Activated CD8-positive, alpha-beta memory T cell treated with anti-CD3 and anti-CD28 coated beads for 36 hours (primary cell): ENCODE results near the gene HBZ. TPM values are rescaled to one million over a fixed set of nuclear protein-coding genes. Genes with fewer than 3 reads are reported as not detected.
"Not testable (repeated sequence)": the region's sequence is repeated elsewhere in the genome, so short reads cannot be mapped to it uniquely, and the experiment has no call there.

ENCODE experiments used
- CTCF ChIA-PET: fragments of 350-600 bp; sonication (Branson Sonifier 250); formaldehyde crosslinking; loops from one replicate; lab custom pipeline; 2021; ENCODE audit warnings: antibody characterized with exemption; lab: Charles Lee
- POLR2A ChIA-PET: fragments of 350-600 bp; sonication (Branson Sonifier 250); formaldehyde crosslinking; loops from one replicate; lab custom pipeline; 2021; ENCODE audit warnings: antibody characterized with exemption; lab: Charles Lee
- total RNA-seq, 2 experiments: library from RNA; stranded (reverse); gene quantifications; one replicate each; pipeline ENCODE4 v1.2.3, GENCODE V29; 2021

The HBZ gene
- total RNA-seq, 2 experiments from 2014 or later, result not detected

GRCh38 chr16:173928-174769, 21.7 kb downstream of the HBZ start:
- CTCF ChIA-PET, POLR2A ChIA-PET: not testable (repeated sequence)

DNA sequence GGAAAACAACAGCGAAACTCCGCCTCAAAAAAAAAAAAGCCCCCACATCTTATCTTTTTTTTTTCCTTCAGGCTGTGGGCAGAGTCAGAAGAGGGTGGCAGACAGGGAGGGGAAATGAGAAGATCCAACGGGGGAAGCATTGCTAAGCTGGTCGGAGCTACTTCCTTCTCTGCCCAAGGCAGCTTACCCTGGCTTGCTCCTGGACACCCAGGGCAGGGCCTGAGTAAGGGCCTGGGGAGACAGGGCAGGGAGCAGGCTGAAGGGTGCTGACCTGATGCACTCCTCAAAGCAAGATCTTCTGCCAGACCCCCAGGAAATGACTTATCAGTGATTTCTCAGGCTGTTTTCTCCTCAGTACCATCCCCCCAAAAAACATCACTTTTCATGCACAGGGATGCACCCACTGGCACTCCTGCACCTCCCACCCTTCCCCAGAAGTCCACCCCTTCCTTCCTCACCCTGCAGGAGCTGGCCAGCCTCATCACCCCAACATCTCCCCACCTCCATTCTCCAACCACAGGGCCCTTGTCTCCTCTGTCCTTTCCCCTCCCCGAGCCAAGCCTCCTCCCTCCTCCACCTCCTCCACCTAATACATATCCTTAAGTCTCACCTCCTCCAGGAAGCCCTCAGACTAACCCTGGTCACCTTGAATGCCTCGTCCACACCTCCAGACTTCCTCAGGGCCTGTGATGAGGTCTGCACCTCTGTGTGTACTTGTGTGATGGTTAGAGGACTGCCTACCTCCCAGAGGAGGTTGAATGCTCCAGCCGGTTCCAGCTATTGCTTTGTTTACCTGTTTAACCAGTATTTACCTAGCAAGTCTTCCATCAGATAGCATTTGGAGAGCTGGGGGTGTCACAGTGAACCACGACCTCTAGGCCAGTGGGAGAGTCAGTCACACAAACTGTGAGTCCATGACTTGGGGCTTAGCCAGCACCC, 22.8 kb downstream of the HBZ start:
- CTCF ChIA-PET, result interaction anchor here (1.0 kb wide), 1 partner anchor 110 kb away, joined by 5 read pairs; no protein-coding TSS in a partner anchor
- POLR2A ChIA-PET, result no interaction called here

DNA sequence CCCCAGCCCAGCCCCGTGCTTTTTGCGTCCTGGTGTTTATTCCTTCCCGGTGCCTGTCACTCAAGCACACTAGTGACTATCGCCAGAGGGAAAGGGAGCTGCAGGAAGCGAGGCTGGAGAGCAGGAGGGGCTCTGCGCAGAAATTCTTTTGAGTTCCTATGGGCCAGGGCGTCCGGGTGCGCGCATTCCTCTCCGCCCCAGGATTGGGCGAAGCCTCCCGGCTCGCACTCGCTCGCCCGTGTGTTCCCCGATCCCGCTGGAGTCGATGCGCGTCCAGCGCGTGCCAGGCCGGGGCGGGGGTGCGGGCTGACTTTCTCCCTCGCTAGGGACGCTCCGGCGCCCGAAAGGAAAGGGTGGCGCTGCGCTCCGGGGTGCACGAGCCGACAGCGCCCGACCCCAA, 23.6 kb downstream of the HBZ start:
- POLR2A ChIA-PET, CTCF ChIA-PET: not testable (repeated sequence)

DNA sequence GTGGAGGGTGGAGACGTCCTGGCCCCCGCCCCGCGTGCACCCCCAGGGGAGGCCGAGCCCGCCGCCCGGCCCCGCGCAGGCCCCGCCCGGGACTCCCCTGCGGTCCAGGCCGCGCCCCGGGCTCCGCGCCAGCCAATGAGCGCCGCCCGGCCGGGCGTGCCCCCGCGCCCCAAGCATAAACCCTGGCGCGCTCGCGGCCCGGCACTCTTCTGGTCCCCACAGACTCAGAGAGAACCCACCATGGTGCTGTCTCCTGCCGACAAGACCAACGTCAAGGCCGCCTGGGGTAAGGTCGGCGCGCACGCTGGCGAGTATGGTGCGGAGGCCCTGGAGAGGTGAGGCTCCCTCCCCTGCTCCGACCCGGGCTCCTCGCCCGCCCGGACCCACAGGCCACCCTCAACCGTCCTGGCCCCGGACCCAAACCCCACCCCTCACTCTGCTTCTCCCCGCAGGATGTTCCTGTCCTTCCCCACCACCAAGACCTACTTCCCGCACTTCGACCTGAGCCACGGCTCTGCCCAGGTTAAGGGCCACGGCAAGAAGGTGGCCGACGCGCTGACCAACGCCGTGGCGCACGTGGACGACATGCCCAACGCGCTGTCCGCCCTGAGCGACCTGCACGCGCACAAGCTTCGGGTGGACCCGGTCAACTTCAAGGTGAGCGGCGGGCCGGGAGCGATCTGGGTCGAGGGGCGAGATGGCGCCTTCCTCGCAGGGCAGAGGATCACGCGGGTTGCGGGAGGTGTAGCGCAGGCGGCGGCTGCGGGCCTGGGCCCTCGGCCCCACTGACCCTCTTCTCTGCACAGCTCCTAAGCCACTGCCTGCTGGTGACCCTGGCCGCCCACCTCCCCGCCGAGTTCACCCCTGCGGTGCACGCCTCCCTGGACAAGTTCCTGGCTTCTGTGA, 24.3 kb downstream of the HBZ start, which contains the start of gene HBA1:
TSS of gene HBA1 (plus strand) at position 204 of the 906 bp plus-strand sequence. CDS start at position 241, 37 bp downstream.
- POLR2A ChIA-PET, result interaction anchor here (0.5 kb wide), 1 partner anchor 108 kb away, joined by 3 read pairs; no protein-coding TSS in a partner anchor
- CTCF ChIA-PET, result interaction anchor here (1.3 kb wide), 1 partner anchor 70 kb away, joined by 4 read pairs; no protein-coding TSS in a partner anchor

DNA sequence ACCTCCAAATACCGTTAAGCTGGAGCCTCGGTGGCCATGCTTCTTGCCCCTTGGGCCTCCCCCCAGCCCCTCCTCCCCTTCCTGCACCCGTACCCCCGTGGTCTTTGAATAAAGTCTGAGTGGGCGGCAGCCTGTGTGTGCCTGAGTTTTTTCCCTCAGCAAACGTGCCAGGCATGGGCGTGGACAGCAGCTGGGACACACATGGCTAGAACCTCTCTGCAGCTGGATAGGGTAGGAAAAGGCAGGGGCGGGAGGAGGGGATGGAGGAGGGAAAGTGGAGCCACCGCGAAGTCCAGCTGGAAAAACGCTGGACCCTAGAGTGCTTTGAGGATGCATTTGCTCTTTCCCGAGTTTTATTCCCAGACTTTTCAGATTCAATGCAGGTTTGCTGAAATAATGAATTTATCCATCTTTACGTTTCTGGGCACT, 25.0 kb downstream of the HBZ start:
- POLR2A ChIA-PET, result interaction anchor here (0.5 kb wide), 1 partner anchor 109 kb away, joined by 3 read pairs; no protein-coding TSS in a partner anchor
- CTCF ChIA-PET, result interaction anchor here (1.3 kb wide), 2 partner anchors 70 to 81 kb away, joined by 4 to 5 read pairs; no protein-coding TSS in a partner anchor

DNA sequence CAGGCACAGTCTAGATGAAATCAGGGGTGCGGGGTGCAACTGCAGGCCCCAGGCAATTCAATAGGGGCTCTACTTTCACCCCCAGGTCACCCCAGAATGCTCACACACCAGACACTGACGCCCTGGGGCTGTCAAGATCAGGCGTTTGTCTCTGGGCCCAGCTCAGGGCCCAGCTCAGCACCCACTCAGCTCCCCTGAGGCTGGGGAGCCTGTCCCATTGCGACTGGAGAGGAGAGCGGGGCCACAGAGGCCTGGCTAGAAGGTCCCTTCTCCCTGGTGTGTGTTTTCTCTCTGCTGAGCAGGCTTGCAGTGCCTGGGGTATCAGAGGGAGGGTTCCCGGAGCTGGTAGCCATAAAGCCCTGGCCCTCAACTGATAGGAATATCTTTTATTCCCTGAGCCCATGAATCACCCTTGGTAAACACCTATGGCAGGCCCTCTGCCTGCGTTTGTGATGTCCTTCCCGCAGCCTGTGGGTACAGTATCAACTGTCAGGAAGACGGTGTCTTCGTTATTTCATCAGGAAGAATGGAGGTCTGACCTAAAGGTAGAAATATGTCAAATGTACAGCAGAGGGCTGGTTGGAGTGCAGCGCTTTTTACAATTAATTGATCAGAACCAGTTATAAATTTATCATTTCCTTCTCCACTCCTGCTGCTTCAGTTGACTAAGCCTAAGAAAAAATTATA, 25.7 kb downstream of the HBZ start:
- CTCF ChIA-PET, result interaction anchor here (1.3 kb wide), 2 partner anchors 71 to 81 kb away, joined by 4 to 5 read pairs; no protein-coding TSS in a partner anchor
- POLR2A ChIA-PET, result no interaction called here

GRCh38 chr16:178668-179015, 26.2 kb downstream of the HBZ start:
- CTCF ChIA-PET, result interaction anchor here (1.3 kb wide), 1 partner anchor 82 kb away, joined by 5 read pairs; no protein-coding TSS in a partner anchor
- POLR2A ChIA-PET, result no interaction called here

DNA sequence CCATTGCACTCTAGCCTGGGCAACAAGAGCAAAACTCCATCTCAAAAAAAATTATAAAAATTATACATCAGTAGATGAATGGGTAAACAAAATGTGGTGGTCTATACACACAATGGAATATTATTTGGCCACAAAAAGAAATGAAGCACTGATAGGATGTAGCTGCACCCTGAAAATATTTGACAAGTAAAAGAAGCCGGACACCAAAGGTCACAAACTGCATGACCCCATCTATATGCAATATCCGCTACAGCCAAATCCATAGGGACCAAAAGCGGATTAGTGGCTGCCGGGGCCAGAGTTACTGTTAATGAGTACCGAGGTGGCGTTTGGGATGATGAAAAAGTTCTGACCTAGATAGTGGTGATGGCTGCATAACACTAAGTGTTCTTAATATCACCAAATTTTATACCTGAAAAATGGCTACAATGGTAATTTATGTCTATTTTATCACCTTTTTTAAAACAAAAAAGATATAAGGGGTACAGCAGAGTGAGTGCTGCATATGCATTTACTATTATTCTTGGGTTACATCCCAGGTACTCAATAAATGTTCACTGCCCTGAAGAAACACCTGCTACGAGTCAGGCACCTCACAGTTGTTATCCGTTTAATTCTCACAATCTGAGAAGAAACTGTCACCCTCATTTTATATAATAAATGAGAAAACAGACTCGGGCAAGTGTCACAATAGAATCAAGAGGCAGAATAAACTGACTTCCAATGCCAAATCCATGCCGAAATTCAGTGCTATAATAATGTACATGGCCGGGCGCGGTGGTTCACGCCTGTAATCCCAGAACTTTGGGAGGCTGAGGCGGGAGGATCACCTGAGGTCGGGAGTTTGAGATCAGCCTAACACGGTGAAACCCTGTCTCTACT, 27.0 kb downstream of the HBZ start:
- ChIA-PET CTCF (interaction anchor here (1.1 to 2.1 kb wide), 3 partner anchors 40 to 83 kb away, joined by 3 to 6 read pairs (median 4); no protein-coding TSS in a partner anchor), POLR2A (no interaction called here)

DNA sequence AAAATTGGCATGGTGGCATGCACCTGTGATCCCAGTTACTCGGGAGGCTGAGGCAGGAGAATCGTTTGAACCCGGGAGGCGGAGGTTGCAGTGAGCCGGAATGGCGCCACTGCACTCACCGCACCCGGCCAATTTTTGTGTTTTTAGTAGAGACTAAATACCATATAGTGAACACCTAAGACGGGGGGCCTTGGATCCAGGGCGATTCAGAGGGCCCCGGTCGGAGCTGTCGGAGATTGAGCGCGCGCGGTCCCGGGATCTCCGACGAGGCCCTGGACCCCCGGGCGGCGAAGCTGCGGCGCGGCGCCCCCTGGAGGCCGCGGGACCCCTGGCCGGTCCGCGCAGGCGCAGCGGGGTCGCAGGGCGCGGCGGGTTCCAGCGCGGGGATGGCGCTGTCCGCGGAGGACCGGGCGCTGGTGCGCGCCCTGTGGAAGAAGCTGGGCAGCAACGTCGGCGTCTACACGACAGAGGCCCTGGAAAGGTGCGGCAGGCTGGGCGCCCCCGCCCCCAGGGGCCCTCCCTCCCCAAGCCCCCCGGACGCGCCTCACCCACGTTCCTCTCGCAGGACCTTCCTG, 27.7 kb downstream of the HBZ start, which contains the start of gene HBQ1:
TSS of gene HBQ1 (plus strand) at position 359 of the 575 bp plus-strand sequence. CDS start at position 387, 28 bp downstream.
- ChIA-PET POLR2A (no interaction called here), CTCF (interaction anchor here (0.7 to 2.1 kb wide), 8 partner anchors 12 to 182 kb away, joined by 3 to 6 read pairs (median 4); no protein-coding TSS in a partner anchor)

DNA sequence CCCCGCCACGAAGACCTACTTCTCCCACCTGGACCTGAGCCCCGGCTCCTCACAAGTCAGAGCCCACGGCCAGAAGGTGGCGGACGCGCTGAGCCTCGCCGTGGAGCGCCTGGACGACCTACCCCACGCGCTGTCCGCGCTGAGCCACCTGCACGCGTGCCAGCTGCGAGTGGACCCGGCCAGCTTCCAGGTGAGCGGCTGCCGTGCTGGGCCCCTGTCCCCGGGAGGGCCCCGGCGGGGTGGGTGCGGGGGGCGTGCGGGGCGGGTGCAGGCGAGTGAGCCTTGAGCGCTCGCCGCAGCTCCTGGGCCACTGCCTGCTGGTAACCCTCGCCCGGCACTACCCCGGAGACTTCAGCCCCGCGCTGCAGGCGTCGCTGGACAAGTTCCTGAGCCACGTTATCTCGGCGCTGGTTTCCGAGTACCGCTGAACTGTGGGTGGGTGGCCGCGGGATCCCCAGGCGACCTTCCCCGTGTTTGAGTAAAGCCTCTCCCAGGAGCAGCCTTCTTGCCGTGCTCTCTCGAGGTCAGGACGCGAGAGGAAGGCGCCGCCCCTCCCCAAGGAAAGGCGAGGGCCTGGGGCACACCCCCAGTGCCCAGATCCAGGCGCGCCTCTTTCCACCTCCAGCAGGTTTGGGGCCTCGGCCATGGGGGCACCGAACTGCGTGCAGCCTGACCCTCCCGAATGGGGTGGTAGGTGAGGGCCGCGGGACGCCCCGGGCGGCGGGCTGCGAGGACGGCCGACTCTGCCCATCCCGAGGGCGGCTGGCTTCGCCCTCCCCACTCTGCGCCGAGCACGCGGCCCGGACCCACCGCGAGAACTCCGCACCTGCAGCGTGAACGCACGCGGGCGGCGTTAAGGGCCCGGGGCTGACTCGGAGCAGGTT, 28.5 kb downstream of the HBZ start:
- POLR2A ChIA-PET, result interaction anchor here (0.5 kb wide), 1 partner anchor 128 kb away, joined by 3 read pairs; no protein-coding TSS in a partner anchor
- CTCF ChIA-PET, result interaction anchor here (0.7 to 2.1 kb wide), 17 partner anchors 9 to 182 kb away, joined by 3 to 9 read pairs (median 4); no protein-coding TSS in a partner anchor

- CTCF ChIA-PET, result interaction anchor here (0.9 to 1.3 kb wide), 12 partner anchors 10 to 180 kb away, joined by 3 to 9 read pairs (median 4); no protein-coding TSS in a partner anchor
- POLR2A ChIA-PET, result interaction anchor here (0.5 kb wide), 1 partner anchor 129 kb away, joined by 3 read pairs; no protein-coding TSS in a partner anchor
These were observed 29.1 kb downstream of the HBZ start for GRCh38 chr16:181565-182021.

GRCh38 chr16:183005-183404, 30.6 kb downstream of the HBZ start:
- ChIA-PET POLR2A (no interaction called here), CTCF (interaction anchor here (1.6 kb wide), 1 partner anchor 76 kb away, joined by 8 read pairs; no protein-coding TSS in a partner anchor)

GRCh38 chr16:185213-185612, 32.8 kb downstream of the HBZ start:
- POLR2A ChIA-PET, result no interaction called here
- CTCF ChIA-PET, result interaction anchor here (0.5 to 1.0 kb wide), 2 partner anchors 13 to 78 kb away, joined by 3 to 6 read pairs; no protein-coding TSS in a partner anchor

DNA sequence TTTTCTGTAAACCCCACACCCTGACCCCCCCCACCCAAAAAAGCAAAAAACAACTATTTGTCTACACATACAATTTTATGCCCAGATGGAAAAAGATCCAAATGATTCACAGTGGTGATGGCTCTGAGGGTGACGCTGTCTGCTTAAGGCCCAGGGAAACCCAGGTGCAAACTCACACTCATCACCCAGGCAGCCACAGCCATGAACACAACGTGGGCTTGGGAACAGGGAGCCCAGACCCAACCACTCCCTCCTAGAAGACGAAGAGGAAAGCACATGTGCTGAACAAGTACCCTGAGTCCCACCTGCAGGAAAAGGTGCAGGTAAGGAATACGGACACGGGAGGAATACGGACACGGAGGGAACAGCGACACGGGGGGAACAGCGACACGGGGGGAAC, 33.2 kb downstream of the HBZ start:
- ChIA-PET CTCF (interaction anchor here (0.5 to 1.0 kb wide), 2 partner anchors 12 to 79 kb away, joined by 3 to 6 read pairs; no protein-coding TSS in a partner anchor), POLR2A (no interaction called here)
